ENCODE results near the gene LPCAT3.

- TF ChIP-seq EZH2 (IDR thresholded peaks at IDR 0.05; ENCODE audit: low read length), result no peak
- peak in 2 of 3 experiments; percentile 89 to 91 for TF ChIP-seq CTCF (optimal IDR thresholded peaks at IDR 0.05 in 1 of 3, IDR thresholded peaks at IDR 0.05 in 1 of 3, conservative IDR thresholded peaks at IDR 0.05 in 1 of 3; ENCODE audit: extremely low read depth in 1 of 3, insufficient read depth in 2 of 3, low read length in 3 of 3)
Observed at GRCh38 chr12:6944381-6945186, 73.7 kb downstream of the LPCAT3 start.
